Upper lobe of left lung (tissue), 4 donors: ENCODE data around the gene RECQL5.

Experiments
- POLR2A ChIP-seq, 4 donors: fragments of 450-650 bp; IDR thresholded peaks; one replicate each; pipeline ENCODE4 v1.5.1; 2016 to 2017; ENCODE audit warnings: antibody characterized with exemption in 4 of 4, mild to moderate bottlenecking in 2 of 4
- POLR2AphosphoS5 ChIP-seq, 2 donors: sonication (generic); formaldehyde crosslinking; IDR thresholded peaks; one replicate each; pipeline ENCODE4 v1.5.1; 2017; ENCODE audit warnings: antibody characterized with exemption in 2 of 2
- TF ChIP-seq, protein P1 (sequence below), 6 experiments: fragments of 450-650 bp in 4 of 6; fragments of 200-600 bp in 2 of 6; sonication (generic) in 2 of 6; IDR thresholded peaks; one replicate each; pipeline ENCODE4 v1.5.1; 2016 to 2019; ENCODE audit warnings: antibody characterized with exemption in 6 of 6

GRCh38 chr17:75698659-75699058 lies 31.7 kb upstream of the RECQL5 start:
- TF ChIP-seq, protein P1, sequence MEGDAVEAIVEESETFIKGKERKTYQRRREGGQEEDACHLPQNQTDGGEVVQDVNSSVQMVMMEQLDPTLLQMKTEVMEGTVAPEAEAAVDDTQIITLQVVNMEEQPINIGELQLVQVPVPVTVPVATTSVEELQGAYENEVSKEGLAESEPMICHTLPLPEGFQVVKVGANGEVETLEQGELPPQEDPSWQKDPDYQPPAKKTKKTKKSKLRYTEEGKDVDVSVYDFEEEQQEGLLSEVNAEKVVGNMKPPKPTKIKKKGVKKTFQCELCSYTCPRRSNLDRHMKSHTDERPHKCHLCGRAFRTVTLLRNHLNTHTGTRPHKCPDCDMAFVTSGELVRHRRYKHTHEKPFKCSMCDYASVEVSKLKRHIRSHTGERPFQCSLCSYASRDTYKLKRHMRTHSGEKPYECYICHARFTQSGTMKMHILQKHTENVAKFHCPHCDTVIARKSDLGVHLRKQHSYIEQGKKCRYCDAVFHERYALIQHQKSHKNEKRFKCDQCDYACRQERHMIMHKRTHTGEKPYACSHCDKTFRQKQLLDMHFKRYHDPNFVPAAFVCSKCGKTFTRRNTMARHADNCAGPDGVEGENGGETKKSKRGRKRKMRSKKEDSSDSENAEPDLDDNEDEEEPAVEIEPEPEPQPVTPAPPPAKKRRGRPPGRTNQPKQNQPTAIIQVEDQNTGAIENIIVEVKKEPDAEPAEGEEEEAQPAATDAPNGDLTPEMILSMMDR (IDR thresholded peaks at IDR 0.05), result no peak
- TF ChIP-seq POLR2AphosphoS5 (IDR thresholded peaks at IDR 0.05) (no peak), POLR2A (IDR thresholded peaks at IDR 0.05) (no peak)
